ENCODE measurements around the gene LYZL6.
"Not testable (repeated sequence)": the region's sequence is repeated elsewhere in the genome, so short reads cannot be mapped to it uniquely, and the experiment has no call there.

The LYZL6 gene

DNA sequence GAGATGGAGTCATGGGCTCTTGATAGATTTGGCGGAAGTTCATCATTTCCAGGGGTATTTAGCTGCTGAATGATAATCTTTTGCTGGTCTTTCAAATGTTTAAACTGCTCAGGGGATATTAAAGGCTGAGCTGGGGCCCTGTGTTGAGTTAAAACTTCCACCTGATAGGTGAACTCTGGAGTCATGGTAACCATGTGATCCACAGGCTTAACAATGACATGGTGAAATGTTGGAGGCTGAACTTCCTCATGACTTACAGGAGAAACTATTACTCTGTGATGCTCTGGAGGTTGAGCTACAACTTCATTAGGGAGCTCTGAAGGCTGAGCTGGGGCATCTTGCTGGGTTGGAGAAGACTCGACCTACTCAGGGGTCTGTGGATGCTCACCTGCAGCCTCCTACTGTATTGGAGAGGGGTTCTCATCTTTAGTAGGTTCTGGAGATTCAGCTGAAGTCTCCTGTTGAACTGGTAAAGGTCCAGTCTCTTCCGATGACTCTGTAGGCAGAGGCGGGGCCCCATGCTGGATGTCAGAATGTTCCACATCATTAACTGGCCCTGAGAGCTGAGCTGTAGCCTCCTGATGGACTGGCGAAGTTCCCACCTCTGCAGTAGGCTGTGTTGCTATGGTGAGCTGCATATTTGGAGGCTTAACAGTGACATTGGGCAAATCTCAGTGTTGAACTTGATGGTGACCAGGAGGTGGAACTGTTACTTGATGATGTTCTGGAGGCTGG is 37.2 kb downstream of the LYZL6 start:
- DNase-seq = no peak

GRCh38 chr17:35903451-35903850 is 40.1 kb downstream of the LYZL6 start:
- DNase-seq = no peak

DNA sequence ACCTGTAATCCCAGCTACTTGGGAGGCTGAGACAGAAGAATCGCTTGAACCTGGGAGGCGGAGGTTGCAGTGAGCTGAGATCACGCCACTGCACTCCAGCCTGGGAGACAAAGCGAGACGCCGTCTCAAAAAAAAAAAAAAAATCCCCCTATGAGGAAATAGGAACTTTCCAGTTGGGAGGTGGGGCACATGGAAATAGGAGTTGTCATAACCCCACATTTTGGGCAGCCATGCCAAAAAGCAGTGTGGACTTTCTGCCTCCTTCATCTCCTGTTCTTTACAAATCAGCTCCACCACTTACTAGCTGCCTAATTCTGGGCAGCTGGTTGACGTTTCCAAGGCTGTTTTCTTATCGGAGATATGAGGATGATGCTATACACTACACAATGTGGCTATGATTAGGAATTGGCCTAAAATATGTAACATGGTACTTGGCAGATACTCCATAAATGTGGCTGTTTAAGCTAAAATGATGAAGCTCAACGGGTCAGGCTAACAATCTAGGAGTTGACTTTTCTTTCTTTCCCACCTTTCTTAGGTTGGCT is 41.8 kb downstream of the LYZL6 start:
- DNase-seq = no peak

GRCh38 chr17:35900708-35901480 is 42.6 kb downstream of the LYZL6 start:
- no peak for DNase-seq

- no peak for DNase-seq
These were observed 43.2 kb downstream of the LYZL6 start for GRCh38 chr17:35900280-35900679.

GRCh38 chr17:35898283-35899070 is 45.0 kb downstream of the LYZL6 start:
- peak; percentile 59 to 67 for DNase-seq

GRCh38 chr17:35897772-35898171 is 45.7 kb downstream of the LYZL6 start:
- DNase-seq = not testable (repeated sequence)

GRCh38 chr17:35895636-35896587 is 47.6 kb downstream of the LYZL6 start:
- peak; percentile 58 to 60 for DNase-seq

GRCh38 chr17:35894206-35894605 is 49.3 kb downstream of the LYZL6 start:
- no peak for DNase-seq

GRCh38 chr17:35893751-35894150 is 49.8 kb downstream of the LYZL6 start:
- no peak for DNase-seq

DNA sequence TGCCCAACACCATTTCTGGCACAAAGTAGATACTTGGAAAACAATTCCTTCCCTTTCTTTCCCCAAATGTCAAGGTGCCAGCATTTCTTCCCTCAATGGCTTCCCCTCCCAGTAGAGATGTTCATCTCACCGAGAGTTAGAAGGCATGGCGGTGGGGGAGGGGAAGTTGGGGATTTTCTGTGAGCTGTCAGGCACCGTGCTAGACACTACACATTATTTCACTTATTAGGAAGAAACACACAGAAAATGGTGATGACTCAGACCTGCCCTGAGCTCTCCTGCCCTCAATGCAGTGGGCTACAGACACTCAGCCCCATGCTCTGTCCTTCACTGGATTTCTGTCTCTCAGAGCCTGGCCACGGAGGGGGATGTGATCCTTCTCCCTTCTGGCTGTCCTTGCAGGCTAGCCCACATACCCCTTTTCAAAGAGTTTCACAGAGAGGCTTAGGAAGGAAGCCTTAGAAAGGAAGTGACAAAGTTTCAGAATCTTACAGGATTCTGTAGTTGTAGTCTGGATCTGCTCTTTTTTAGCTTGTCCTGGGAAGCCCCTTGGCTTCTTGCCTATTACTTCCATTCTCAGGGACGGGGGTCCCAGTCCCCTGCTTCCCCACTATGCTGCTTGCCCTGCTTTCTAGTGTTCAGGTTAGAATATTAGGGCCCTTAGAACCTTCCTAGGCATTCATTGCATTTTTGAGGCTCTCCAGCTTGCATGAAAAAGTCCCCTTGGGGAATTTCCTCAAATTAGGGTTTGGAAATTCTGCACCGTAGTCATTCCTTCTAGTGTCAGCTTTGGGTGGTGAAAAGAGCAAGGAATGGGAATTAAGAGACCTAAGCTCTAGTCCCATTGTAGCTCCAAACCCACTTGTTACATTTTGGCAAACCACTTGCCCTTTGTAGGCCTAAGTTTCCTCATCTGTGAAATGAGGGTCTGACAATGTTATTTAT is 51.1 kb downstream of the LYZL6 start:
- peak; percentile 73 to 74 for DNase-seq

DNA sequence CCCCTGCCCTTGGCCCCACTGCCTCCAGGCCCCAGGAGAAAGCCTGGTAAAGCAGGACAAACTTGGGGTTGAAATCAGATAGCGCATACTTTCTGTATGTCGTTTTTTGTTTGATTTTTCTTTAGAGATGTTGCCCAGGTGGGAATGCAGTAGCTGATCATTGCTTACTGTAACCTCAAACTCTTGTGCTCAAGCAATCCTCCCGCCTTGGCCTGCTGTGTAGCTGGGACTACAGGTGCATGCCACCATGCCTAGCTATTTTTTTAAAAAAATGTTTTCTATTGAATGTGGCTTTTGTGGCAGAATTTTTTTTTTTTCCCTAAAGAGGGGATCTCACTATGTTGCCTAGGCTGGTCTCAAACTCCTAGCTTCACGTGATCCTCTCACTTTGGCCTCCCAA is 52.2 kb downstream of the LYZL6 start:
- no peak for DNase-seq

GRCh38 chr17:35890774-35891155 is 52.7 kb downstream of the LYZL6 start:
- peak; percentile 26 to 44 for DNase-seq

DNA sequence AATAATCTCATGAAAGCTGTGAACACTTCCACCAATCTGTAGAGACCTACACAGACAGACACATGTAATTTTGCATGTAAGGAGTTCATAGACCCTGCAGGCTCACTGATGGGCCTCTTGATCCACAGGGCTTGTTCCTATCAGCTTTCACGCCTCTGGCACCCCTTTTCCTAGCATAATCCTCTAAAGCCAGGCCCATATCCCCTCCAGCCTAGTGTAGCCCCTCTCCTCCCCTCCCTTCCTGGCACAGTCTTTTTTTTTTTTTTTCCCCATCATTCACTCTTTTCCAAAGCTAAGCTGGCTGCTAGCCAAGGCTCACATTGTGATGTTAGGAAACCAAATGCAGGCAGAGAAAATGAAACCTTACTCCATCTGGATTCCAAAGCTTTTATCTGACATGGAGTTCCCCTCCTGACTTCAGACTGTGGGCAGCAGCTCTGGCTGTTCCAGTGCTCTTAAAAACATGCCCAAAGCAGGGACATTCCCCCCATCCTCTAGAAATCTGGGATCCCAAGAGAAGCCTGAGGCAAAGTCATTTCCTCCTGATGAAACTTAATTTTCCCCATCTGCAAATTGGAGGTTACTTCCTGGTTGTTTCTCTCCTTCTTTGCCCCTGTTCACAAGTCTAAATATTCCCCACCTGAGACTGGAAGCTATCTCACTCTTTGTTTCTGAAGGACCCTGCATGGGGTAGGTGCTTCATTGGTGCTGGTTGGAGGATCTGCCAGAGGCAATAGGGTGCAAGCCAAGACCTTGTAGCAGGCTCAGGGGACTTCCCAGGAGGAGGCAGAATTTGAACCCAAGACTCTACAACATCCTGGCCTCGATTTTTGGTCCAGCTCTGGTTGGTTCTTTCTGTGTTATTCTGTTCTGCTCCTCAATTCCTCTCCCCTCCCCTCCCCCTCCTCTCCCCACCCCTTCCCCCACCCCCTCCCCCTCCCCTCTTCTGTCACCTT is 53.4 kb downstream of the LYZL6 start:
- DNase-seq = no peak

GRCh38 chr17:35889241-35889640 is 54.3 kb downstream of the LYZL6 start:
- DNase-seq = peak; percentile 33 to 46
